NCI-H446 (cell line): ENCODE data around the gene SP1.
"Not testable (repeated sequence)": the region's sequence is repeated elsewhere in the genome, so short reads cannot be mapped to it uniquely, and the experiment has no call there.

ENCODE experiments used
- DNase-seq, 2 experiments: peaks; one replicate each; lab custom pipeline; 2025; lab: John Stamatoyannopoulos, UW

The SP1 gene

GRCh38 chr12:53380104-53380793, at the start of gene SP1:
Gene SP1 (plus strand): TSS chr12:53380176. CDS start chr12:53380292, 116 bp downstream.
- DNase-seq = peak; percentile 74 to 93

- DNase-seq = no peak
Observed at GRCh38 chr12:53330671-53331070, 49.3 kb upstream of the SP1 start.

GRCh38 chr12:53332339-53332738, 47.6 kb upstream of the SP1 start:
- DNase-seq = not testable (repeated sequence)

- DNase-seq = no peak
Observed at GRCh38 chr12:53332744-53333143, 47.2 kb upstream of the SP1 start.

- no peak for DNase-seq
Observed at GRCh38 chr12:53333289-53333688, 46.7 kb upstream of the SP1 start.

- no peak for DNase-seq
Observed at GRCh38 chr12:53333845-53334244, 46.1 kb upstream of the SP1 start.

- no peak for DNase-seq
Observed at GRCh38 chr12:53334822-53335221, 45.2 kb upstream of the SP1 start.

GRCh38 chr12:53336181-53336681, 43.7 kb upstream of the SP1 start, which contains the start of gene SP7:
Gene SP7 (minus strand): TSS chr12:53336354. CDS start chr12:53335646, 708 bp downstream.
- DNase-seq = no peak

GRCh38 chr12:53338017-53338416, 42.0 kb upstream of the SP1 start:
- no peak for DNase-seq

- no peak for DNase-seq
Observed at GRCh38 chr12:53338916-53339315, 41.1 kb upstream of the SP1 start.

- DNase-seq = no peak
Observed at GRCh38 chr12:53340398-53340797, 39.6 kb upstream of the SP1 start.

- DNase-seq = no peak
Observed at GRCh38 chr12:53343449-53343848, 36.5 kb upstream of the SP1 start.

GRCh38 chr12:53343969-53344368, 36.0 kb upstream of the SP1 start:
- DNase-seq = no peak

GRCh38 chr12:53344487-53344823, 35.5 kb upstream of the SP1 start:
- no peak for DNase-seq

GRCh38 chr12:53344824-53345485, 35.0 kb upstream of the SP1 start:
- peak in 1 of 2 experiments; percentile 17 for DNase-seq

GRCh38 chr12:53345486-53346188, 34.3 kb upstream of the SP1 start:
- DNase-seq = no peak

GRCh38 chr12:53346491-53346890, 33.5 kb upstream of the SP1 start:
- DNase-seq = no peak

- no peak for DNase-seq
Observed at GRCh38 chr12:53347905-53348304, 32.1 kb upstream of the SP1 start.

GRCh38 chr12:53352331-53353256, 27.4 kb upstream of the SP1 start:
- DNase-seq = peak; percentile 85 to 88

- no peak for DNase-seq
Observed at GRCh38 chr12:53353257-53353655, 26.7 kb upstream of the SP1 start.

- DNase-seq = no peak
Observed at GRCh38 chr12:53355121-53355520, 24.9 kb upstream of the SP1 start.
